ENCODE measurements around the gene RRAGB. TPM values are rescaled to one million over a fixed set of nuclear protein-coding genes. Genes with fewer than 3 reads are reported as not detected.

RRAGB gene
- total and polyA plus RNA-seq, 2 of the 4 experiments (the other 2 are of a cell fraction), result 9.1 to 15.1 TPM

- CTCF ChIA-PET, result no interaction called here
- BruUV-seq (replicated peaks), result no TSS peak
These were observed 1.7 kb upstream of the RRAGB start for GRCh38 chrX:55715847-55716246.

More at GRCh38 chrX:55715847-55716246, 1.7 kb upstream of the RRAGB start:
- intact Hi-C loops (cut with micrococcal nuclease), result loop anchor here (5.0 kb wide), 1 partner anchor 846 kb away; the partner anchor contains the start of gene UBQLN2
- no peak overlapping the region for H3K27ac ChIP-seq (ENCODE audit: insufficient read depth, low read length)
- no peaks in the 10 kb centered on the region for H4K20me1 ChIP-seq (ENCODE audit: insufficient read depth, low read length)
- POLR2A ChIA-PET (ENCODE audit: unreplicated experiment), result no interaction called here
- H3K79me1 ChIP-seq (ENCODE audit: low read depth in 1 of 2, low read length in 2 of 2), result peaks cover 3 to 5% of the 10 kb centered on the region in 2 experiments; a peak in 2 of 4 replicates
- dilution Hi-C loops (cut with HindIII; ENCODE audit: low sequenced_read_pairs, unreplicated experiment), result no loop called here
- H2BK20ac ChIP-seq (ENCODE audit: low read depth, low read length), result no peak overlapping the region
- H4K5ac ChIP-seq (ENCODE audit: low read depth, low read length), result no peak overlapping the region
- H2BK5ac ChIP-seq (ENCODE audit: low read depth, low read length, poor library complexity, severe bottlenecking), result no peak overlapping the region
- no peak overlapping the region for H2BK15ac ChIP-seq (ENCODE audit: low read depth, low read length)
- no peaks in the 10 kb centered on the region for H3K9me1 ChIP-seq (ENCODE audit: insufficient read depth, low read length)
- H3K18ac ChIP-seq (ENCODE audit: low read depth, low read length), result no peak overlapping the region
- no peak overlapping the region for H3K4me3 ChIP-seq (ENCODE audit: insufficient read depth, low read depth, low read length)
- H3K14ac ChIP-seq (replicated peaks; ENCODE audit: low read depth, low read length), result no peak overlapping the region
- H3K56ac ChIP-seq (ENCODE audit: extremely low read depth, insufficient read depth, low read length), result no peak overlapping the region
- H3K9me3 ChIP-seq (ENCODE audit: control insufficient read depth, insufficient read depth, low read length), result no peaks in the 10 kb centered on the region
- no peak overlapping the region for H2AK9ac ChIP-seq (replicated peaks; ENCODE audit: low read depth, low read length, poor library complexity)
- in situ Hi-C loops (cut with MboI; ENCODE audit: low sequenced_read_pairs), result loop anchor here (25.0 kb wide), 1 partner anchor 229 kb away; the partner anchor contains the start of gene USP51
- no peak overlapping the region for H3K4me2 ChIP-seq (ENCODE audit: low read depth, low read length)
- WGBS, 2 experiments (ENCODE audit: extremely low coverage in 2 of 2, insufficient read length in 1 of 2), result 17% methylated on average over 1 of the region's 7 CpGs; no CpG with 5 or more reads in 1 of the 2 experiments
- no peak overlapping the region for H3K23ac ChIP-seq (ENCODE audit: low read depth, low read length)
- H3K4ac ChIP-seq (ENCODE audit: low read depth, low read length), result no peak overlapping the region
- H3K27me3 ChIP-seq (ENCODE audit: control insufficient read depth, insufficient read depth, low read length), result no peaks in the 10 kb centered on the region
- H2BK120ac ChIP-seq (ENCODE audit: low read depth, low read length), result no peak overlapping the region
- H3K36me3 ChIP-seq (ENCODE audit: control insufficient read depth, insufficient read depth, low read length), result no peaks in the 10 kb centered on the region
- no peaks in the 10 kb centered on the region for H3K4me1 ChIP-seq (ENCODE audit: control insufficient read depth, insufficient read depth, low read length)
- TF ChIP-seq MAZ (IDR thresholded peaks at IDR 0.05; ENCODE audit: borderline replicate concordance, low read depth, low read length) (no peak), RAD21 (IDR thresholded peaks at IDR 0.05; ENCODE audit: low read length) (no peak), CTCF (conservative IDR thresholded peaks at IDR 0.05; ENCODE audit: low read depth, low read length) (no peak)
- no peak for ATAC-seq (ENCODE audit: low read depth)
- no peak for DNase-seq
- H2AFZ ChIP-seq (replicated peaks; ENCODE audit: low read length, poor library complexity), result no peak overlapping the region
- no peak overlapping the region for H4K8ac ChIP-seq (ENCODE audit: low read depth in 2 of 2, low read length in 2 of 2)
- no peak overlapping the region for H2AK5ac ChIP-seq (ENCODE audit: low read depth, low read length)
- H4K91ac ChIP-seq (ENCODE audit: insufficient read depth, low read depth, low read length), result no peak overlapping the region
- no peak overlapping the region for H3K9ac ChIP-seq (ENCODE audit: low read depth, low read length)
